Stimulated activated CD4-positive, alpha-beta T cell treated with anti-CD3 and anti-CD28 coated beads, Interleukin-4, amount 100 ng/mL, for 48 hours (primary cell): ENCODE data around the gene PICK1.
"Not testable (repeated sequence)": the region's sequence is repeated elsewhere in the genome, so short reads cannot be mapped to it uniquely, and the experiment has no call there.

ENCODE experiments used
- DNase-seq, 2 donors: peaks; one replicate each; pipeline ENCODE4 v3.0.0-alpha.2; 2020; ENCODE audit warnings: low read depth in 2 of 2

PICK1 gene

GRCh38 chr22:38074181-38075104 lies 17.2 kb downstream of the PICK1 start:
- DNase-seq: no peak

- no peak for DNase-seq
These were observed 18.1 kb downstream of the PICK1 start for GRCh38 chr22:38075105-38075825.

- no peak for DNase-seq
These were observed 18.8 kb downstream of the PICK1 start for GRCh38 chr22:38075961-38076360.

- DNase-seq: no peak
These were observed 19.9 kb downstream of the PICK1 start for GRCh38 chr22:38077096-38077495.

GRCh38 chr22:38077595-38077994 lies 20.4 kb downstream of the PICK1 start:
- DNase-seq: no peak

GRCh38 chr22:38078046-38078840 lies 21.0 kb downstream of the PICK1 start:
- DNase-seq: no peak

GRCh38 chr22:38079208-38079607 lies 22.0 kb downstream of the PICK1 start:
- not testable (repeated sequence) for DNase-seq

- no peak for DNase-seq
These were observed 22.6 kb downstream of the PICK1 start for GRCh38 chr22:38079804-38080203.

GRCh38 chr22:38080474-38080849 lies 23.3 kb downstream of the PICK1 start:
- no peak for DNase-seq

GRCh38 chr22:38080850-38081635 lies 23.8 kb downstream of the PICK1 start:
- no peak for DNase-seq

GRCh38 chr22:38081636-38081940 lies 24.4 kb downstream of the PICK1 start:
- DNase-seq: no peak

- no peak for DNase-seq
These were observed 25.0 kb downstream of the PICK1 start for GRCh38 chr22:38081941-38082828.

- DNase-seq: no peak
These were observed 25.9 kb downstream of the PICK1 start for GRCh38 chr22:38082986-38083710.

GRCh38 chr22:38083931-38084631 lies 26.9 kb downstream of the PICK1 start, which contains the start of gene SLC16A8:
TSS of gene SLC16A8 (minus strand) at chr22:38084184. CDS start at chr22:38082873, 1,311 bp downstream.
- no peak for DNase-seq

GRCh38 chr22:38085056-38085455 lies 27.9 kb downstream of the PICK1 start:
- no peak for DNase-seq

GRCh38 chr22:38085501-38085900 lies 28.3 kb downstream of the PICK1 start:
- DNase-seq: no peak

GRCh38 chr22:38086001-38086845 lies 29.0 kb downstream of the PICK1 start:
- no peak for DNase-seq

GRCh38 chr22:38086942-38087341 lies 29.7 kb downstream of the PICK1 start:
- no peak for DNase-seq
